Measurements from ENCODE around the gene ZNF605. TPM values are rescaled to one million over a fixed set of nuclear protein-coding genes. Genes with fewer than 3 reads are reported as not detected.

ZNF605 gene
- total RNA-seq, 1 experiment from 2014 or later = 19.3 TPM

DNA sequence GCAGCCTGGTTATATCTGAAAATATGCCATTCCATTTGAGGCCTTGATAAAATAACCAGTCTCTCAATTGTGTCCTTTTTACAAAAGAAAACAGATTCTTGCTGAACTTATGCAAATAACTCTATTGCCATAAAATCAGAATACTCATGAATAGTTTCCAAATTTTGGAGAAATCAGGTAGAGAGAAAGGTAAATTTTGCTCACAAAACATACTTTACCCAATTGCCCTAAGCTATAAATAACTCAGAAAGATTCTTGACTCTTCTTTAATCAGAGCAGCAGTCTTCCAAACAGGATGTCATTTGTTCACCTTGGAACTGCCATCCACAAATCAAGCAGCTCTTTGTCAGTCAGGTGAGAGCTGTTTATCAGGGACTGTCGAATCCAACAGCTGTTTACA, 42.6 kb upstream of the ZNF605 start:
- Mint-ChIP-seq H3K27ac (no peak overlapping the region), H3K4me1 (no peaks in the 10 kb centered on the region), H3K4me3 (no peak overlapping the region), H3K9me3 (peaks cover 88 to 94% of the 10 kb centered on the region in 2 experiments), H3K36me3 (ENCODE audit: insufficient read depth in 1 of 3, low read depth in 3 of 3) (peaks cover 73 to 81% (median 81%) of the 10 kb centered on the region in 3 experiments), H3K27me3 (ENCODE audit: low read depth) (no peaks in the 10 kb centered on the region; the same call in 1 of the 2 replicates)
- no peak overlapping the region for H3K27ac ChIP-seq (ENCODE audit: insufficient read length, low read depth, low read length)
- H4K8ac ChIP-seq (replicated peaks; ENCODE audit: insufficient read length, low read depth, low read length) = no peak overlapping the region
- no peak overlapping the region for H4K5ac ChIP-seq (ENCODE audit: insufficient read length, low read depth, low read length)
- no peaks in the 10 kb centered on the region for H3K4me1 ChIP-seq (ENCODE audit: insufficient read depth, low read length)
- H3K79me1 ChIP-seq (ENCODE audit: insufficient read depth, low read depth, low read length, poor library complexity, severe bottlenecking) = peaks cover 5% of the 10 kb centered on the region
- no peak overlapping the region for H3K18ac ChIP-seq (ENCODE audit: insufficient read length, low read depth, low read length)
- no peak overlapping the region for H2AFZ ChIP-seq (ENCODE audit: low read length)
- no peak overlapping the region for H2BK20ac ChIP-seq (ENCODE audit: low read depth, low read length, poor library complexity, severe bottlenecking)
- H4K20me1 ChIP-seq (ENCODE audit: control insufficient read depth, insufficient read depth, insufficient read length) = no peaks in the 10 kb centered on the region
- no peaks in the 10 kb centered on the region for H3K27me3 ChIP-seq (ENCODE audit: insufficient read depth, low read length)
- no peak overlapping the region for H3K14ac ChIP-seq (ENCODE audit: insufficient read depth, low read length)
- H3K23me2 ChIP-seq (ENCODE audit: insufficient read length, low read depth, low read length, poor library complexity, severe bottlenecking) = no peaks in the 10 kb centered on the region
- DNase-seq = no peak
- H2BK15ac ChIP-seq (ENCODE audit: low read depth, low read length) = no peak overlapping the region
- no peak overlapping the region for H2BK120ac ChIP-seq (ENCODE audit: low read depth, low read length, poor library complexity, severe bottlenecking)
- H3K4ac ChIP-seq (ENCODE audit: low read depth, low read length) = no peak overlapping the region
- no peak overlapping the region for H3T11ph ChIP-seq (ENCODE audit: low read length)
- no peak overlapping the region for H3K4me2 ChIP-seq (ENCODE audit: insufficient read depth, insufficient read length, low read length)
- no peak overlapping the region for H3K9ac ChIP-seq (ENCODE audit: extremely low read depth, insufficient read length, low read length)
- no peak overlapping the region for H3K23ac ChIP-seq (ENCODE audit: insufficient read length, low read depth, low read length)
- peaks cover 58% of the 10 kb centered on the region for H3K9me3 ChIP-seq (ENCODE audit: control insufficient read depth, low read depth, low read length)
- H2BK5ac ChIP-seq (ENCODE audit: insufficient read length, low read length) = no peak overlapping the region
- H3K56ac ChIP-seq (ENCODE audit: insufficient read length, low read depth, low read length) = no peak overlapping the region
- no CpG with 5 or more reads among the region's 1 CpG for WGBS (ENCODE audit: extremely low coverage, insufficient read length, low lambda C conversion rate)
- H2AK5ac ChIP-seq (ENCODE audit: insufficient read length, low read length) = no peak overlapping the region
- H3K79me2 ChIP-seq (ENCODE audit: insufficient read depth, low read length) = no peaks in the 10 kb centered on the region
- no peak overlapping the region for H2BK12ac ChIP-seq (ENCODE audit: insufficient read length, low read depth, low read length)
- TF ChIP-seq, protein P1, sequence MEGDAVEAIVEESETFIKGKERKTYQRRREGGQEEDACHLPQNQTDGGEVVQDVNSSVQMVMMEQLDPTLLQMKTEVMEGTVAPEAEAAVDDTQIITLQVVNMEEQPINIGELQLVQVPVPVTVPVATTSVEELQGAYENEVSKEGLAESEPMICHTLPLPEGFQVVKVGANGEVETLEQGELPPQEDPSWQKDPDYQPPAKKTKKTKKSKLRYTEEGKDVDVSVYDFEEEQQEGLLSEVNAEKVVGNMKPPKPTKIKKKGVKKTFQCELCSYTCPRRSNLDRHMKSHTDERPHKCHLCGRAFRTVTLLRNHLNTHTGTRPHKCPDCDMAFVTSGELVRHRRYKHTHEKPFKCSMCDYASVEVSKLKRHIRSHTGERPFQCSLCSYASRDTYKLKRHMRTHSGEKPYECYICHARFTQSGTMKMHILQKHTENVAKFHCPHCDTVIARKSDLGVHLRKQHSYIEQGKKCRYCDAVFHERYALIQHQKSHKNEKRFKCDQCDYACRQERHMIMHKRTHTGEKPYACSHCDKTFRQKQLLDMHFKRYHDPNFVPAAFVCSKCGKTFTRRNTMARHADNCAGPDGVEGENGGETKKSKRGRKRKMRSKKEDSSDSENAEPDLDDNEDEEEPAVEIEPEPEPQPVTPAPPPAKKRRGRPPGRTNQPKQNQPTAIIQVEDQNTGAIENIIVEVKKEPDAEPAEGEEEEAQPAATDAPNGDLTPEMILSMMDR (conservative IDR thresholded peaks at IDR 0.05) = no peak
- H4K91ac ChIP-seq (ENCODE audit: insufficient read length, low read depth, low read length) = no peak overlapping the region
